Activated effector memory CD4-positive, alpha-beta T cell treated with Interleukin-2 at 50 U/mL for 16 hours (primary cell): ENCODE data around the gene APLP1.
"Not testable (repeated sequence)": the region's sequence is repeated elsewhere in the genome, so short reads cannot be mapped to it uniquely, and the experiment has no call there.

Experiments
- DNase-seq: peaks from one replicate; pipeline ENCODE4 v3.0.0-alpha.2; 2020

Gene APLP1

DNA sequence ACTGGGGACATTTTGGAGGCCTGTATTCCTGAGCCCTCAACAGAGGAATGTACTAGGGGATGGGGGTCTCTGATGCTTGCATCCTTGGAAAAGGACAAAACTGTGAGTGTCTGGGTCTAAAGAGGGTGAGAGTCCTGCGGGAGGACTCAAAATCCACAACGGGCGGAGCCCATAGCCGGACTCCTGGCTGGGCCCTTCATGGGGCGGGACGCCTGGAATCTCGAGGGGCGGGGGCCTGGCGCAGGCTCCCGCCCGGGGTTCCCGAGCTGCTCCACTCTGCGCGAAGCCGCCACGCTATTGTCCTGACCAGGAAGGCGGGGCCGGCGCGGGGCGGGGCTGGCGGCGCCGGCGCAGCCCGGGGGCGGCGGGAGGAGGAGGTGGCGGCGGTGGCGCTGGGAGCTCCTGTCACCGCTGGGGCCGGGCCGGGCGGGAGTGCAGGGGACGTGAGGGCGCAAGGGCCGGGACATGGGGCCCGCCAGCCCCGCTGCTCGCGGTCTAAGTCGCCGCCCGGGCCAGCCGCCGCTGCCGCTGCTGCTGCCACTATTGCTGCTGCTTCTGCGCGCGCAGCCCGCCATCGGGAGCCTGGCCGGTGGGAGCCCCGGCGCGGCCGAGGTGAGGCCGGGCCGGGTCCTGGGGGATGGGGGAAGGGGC lies at the start of gene APLP1:
APLP1 (plus strand) TSS at position 403 of the 651 bp plus-strand sequence; CDS start at position 466, 63 bp downstream.
- peak; percentile 57 for DNase-seq

DNA sequence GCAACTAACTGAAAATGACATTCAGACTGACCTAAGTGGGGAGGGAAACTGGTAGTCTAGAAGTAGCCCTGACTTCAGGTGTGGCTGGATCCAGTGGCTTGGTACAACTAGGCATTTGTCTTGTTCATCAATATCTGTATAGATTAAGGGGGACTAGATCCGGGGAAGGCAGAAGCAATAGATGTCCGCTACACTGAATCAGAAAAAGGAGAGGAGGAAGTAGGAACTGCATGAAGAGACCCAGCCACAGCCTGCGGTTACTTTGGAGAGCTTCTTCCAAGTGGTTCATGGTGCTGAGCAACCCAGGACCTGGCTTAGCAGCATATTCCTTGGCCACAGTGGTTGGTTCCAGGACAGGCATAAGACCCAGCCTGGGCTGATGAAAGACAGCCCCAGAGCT lies 45.8 kb upstream of the APLP1 start:
- no peak for DNase-seq

DNA sequence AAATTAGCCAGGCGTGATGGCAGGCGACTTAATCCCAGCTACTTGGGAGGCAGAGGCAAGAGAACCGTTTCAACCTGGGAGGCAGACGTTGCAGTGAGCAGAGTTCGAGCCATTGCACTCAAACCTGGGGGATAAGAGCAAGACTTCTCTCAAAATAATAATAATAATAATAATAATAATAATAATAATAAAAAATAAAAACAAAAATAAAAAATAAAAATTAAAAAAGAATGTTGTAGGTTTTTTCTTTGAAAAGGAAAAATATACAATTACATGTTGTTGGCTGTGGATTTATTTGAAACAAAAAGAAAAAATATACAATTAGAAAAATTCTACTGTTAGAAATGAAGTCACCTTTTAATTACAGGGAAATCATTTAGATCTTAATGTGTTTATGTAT lies 44.2 kb upstream of the APLP1 start:
- DNase-seq: no peak

DNA sequence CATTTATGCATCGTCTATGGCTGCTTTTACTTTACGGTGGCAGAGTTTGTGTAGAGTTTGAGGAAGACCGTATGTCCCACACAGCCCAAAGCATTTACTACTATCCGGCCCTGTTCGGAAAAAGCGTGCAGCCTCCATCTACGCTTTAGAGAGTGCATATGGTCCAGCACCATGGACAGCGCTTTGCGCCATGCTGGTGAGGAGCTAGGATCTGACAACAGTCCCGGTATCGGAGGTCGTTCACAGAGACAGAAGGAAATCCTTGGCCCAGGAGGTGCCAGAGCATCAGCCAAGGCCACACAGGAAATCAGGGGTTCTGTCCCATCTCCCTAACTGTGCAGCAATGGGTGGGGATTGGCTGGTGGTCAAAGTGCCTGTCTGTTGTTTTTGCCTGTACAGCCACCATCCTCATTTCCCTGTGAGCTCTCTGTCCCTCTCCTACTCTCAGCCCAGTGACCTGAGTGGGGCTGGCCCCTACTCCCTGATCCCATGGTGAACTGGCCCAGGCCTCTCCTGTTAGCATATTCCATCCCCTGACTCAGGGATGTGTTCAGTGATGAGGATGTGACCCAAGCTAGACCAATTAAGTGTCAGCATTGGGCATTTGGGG lies 39.6 kb upstream of the APLP1 start:
- peak; percentile 15 for DNase-seq

DNA sequence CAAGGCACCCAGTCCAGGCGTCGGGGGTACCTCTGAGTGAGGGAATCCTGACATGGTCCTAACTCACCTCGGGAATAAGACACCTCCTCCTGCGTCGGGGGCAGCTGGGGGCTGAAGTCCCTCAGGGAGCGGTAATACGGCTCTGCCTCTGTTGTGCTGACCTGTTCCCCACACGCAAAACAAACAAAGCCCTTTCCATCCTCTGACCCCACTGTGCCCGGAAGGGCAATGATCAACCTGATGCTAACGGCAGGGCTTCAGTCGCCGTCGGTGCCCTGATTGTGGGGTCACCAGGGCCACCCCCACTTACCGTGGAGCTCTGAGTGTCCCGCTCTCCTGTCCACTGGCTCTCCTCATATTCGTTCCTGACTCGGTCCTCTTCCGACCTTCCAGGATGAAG lies 37.4 kb upstream of the APLP1 start:
- DNase-seq: no peak

DNA sequence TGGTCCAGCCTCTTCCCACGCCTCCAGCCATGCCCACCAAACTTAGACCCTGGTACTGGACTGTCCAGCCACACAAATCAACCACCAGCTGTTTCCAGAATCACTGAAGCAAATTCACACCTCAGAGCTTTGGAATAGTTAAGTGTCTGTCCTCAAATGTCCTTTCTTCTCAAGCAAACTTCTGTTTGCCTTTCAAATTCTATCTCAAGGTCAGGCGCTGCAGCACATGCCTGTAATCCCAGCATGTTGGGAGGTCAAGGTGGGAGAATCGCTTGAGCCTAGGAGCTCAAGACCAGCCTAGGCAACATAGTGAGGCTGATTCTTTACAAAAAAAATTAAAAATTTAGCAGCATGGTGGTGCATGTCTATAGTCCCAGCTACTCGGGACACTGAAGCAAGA lies 36.3 kb upstream of the APLP1 start:
- no peak for DNase-seq

DNA sequence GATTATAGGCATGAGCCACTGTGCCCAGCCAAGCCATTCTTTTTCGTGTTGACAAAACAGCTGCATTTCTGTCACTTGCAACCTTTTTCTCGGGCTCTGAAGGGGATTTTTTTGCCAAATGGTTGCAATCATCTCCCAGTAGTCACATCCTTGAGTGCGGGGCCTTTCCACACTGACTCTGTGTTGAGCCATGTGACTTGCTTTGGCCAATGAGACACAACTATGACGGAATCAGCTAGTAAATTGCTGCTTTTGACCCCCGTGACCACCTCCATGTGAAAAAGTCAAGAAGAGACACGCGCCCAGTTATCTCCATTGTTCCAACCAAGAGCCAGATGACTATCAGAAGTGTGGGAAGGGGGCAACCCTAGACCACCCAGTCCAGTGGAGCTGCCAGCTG lies 34.4 kb upstream of the APLP1 start:
- DNase-seq: no peak

DNA sequence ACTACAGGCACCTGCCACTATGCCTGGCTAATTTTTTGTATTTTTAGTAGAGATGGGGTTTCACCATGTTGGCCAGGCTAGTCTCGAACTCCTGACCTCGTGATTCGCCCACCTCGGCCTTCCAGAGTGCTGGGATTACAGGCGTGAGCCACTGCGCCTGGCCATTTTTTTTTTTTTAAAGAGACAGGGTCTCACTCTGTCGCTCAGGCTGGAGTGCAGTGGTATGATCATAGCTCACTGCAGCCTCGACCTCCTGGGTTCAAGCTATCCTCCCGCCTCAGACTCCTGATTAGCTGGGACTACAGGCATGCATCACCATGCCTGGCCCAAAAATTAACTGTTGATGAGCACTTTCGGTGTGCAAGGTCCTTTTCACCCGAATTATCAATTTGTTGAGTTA lies 32.3 kb upstream of the APLP1 start:
- not testable (repeated sequence) for DNase-seq

DNA sequence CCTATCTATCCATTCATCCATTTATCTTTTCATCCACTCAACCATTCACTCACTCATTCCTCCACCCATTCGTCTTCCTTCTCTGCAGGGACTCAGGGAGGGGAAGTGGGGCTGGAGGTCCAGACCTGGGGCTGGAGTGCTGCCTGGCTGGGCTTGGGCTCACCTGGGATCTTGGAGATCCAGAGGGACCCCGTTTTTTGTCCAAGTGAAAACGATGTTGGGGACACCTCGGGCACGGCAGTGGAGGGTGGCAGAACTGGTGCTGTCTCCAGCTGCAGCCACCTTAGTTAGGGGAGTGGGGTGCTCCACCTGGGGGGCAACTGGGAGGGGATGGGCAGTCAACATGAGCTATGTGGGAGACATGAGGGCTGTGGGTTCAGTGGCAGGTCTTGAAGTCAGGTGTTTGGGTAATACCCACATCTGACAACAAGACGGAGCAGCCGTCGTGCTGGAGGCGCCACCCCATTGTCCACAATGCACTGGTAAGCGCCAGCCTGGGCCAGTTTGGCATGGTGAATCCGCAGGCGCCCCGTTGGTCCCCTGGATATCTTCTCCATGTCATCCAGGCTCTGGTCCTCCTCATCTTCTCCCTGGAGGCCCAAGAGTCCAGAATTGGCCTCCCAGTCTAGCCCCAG lies 26.3 kb upstream of the APLP1 start:
- no peak for DNase-seq

DNA sequence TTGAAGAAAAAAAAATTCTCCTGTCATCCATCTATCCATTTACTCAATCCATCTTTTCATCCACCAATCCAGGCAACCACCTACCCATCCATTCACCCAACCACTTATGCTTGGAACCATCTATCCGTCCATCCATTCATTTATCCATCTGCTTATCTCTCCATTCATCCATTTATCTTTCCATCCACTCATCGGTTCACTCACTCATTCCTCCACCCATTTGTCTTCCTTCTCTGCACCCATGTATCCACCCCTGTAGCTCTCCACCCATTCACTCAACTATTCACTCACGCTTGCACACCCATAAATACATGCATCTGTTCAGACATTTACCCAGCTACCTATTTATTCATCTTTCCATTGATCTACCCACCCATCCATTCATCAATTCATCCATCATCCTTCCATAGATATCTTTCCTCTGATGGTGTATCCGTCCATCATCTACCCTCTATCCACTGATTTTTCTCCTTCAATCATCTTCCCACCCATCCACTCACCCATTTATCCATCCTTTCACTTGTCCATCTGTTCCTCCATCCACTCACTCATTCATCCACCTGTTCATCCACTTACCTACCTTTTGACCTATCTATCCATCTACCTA lies 25.6 kb upstream of the APLP1 start:
- no peak for DNase-seq

DNA sequence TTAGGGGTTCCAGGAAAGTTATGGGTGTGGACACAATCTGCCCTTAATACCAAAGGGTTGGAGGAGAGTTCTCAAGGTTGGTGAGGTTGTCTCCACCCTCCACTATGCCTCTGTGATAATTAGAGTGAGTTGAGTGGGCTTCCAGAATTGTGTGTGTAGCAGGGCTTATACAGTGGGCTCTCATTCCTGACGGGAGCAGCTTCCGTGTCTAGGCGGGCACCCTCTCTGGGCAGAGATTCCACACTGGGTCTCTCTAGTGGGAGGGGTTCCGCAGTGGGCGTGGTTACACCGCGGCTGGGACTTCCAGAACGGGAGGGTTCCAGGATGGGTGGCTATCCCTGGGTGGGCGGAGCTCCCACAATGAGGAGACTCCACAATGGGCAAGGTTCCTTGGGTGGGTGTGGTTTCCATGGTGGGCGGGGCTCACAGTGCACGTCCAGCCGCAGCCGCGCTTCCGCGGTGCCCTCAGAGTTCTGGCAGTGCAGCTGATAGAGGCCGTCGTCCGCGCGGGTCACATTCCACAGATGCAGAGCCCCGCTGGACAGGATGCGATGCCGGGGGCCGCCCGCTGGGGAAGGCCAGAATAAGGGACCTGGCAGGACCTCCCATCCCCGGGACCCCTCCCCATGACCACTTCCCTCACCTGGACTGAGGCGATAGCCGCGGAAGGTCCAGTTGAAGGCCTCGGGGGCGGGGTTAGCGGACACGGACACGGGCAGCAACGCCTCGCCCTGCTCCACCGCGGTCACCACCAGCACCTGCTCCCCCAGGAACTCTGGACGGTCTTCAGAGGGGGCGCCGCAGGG lies 24.5 kb upstream of the APLP1 start:
- no peak for DNase-seq

DNA sequence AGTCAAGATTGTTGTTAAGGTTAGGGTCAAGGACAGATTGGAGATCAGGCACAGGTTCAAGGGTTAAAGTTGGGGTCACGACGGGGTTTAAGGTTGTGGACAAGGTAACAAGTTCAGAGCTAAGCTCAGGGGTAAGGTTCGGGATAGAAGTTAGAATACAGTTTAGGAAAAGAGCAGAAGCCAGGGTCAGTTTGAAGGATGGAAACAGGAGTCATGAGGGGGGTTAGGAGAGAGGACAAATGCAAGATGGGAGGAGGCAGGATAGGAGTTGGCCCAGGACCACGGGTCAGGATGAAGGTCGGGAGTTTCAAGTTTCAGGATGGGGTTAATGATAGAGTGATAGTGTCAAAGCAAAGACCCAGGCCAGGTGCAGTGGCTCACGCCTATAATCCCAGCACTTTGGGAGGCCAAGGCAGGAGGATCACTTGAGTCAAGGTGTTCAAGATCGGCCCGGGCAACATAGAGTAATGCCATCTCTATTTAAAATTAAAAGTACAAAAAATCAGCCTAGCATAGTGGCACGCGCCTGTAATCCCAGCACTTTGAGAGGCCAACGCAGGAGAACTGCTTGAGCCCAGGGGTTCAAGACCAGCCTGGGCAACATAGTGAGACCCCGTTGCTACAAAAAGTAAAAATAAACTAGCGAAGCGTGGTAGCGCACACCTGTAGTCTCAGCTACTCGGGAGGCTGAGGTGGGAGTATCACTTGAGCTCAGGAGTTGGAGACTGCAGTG lies 23.7 kb upstream of the APLP1 start:
- DNase-seq: no peak

DNA sequence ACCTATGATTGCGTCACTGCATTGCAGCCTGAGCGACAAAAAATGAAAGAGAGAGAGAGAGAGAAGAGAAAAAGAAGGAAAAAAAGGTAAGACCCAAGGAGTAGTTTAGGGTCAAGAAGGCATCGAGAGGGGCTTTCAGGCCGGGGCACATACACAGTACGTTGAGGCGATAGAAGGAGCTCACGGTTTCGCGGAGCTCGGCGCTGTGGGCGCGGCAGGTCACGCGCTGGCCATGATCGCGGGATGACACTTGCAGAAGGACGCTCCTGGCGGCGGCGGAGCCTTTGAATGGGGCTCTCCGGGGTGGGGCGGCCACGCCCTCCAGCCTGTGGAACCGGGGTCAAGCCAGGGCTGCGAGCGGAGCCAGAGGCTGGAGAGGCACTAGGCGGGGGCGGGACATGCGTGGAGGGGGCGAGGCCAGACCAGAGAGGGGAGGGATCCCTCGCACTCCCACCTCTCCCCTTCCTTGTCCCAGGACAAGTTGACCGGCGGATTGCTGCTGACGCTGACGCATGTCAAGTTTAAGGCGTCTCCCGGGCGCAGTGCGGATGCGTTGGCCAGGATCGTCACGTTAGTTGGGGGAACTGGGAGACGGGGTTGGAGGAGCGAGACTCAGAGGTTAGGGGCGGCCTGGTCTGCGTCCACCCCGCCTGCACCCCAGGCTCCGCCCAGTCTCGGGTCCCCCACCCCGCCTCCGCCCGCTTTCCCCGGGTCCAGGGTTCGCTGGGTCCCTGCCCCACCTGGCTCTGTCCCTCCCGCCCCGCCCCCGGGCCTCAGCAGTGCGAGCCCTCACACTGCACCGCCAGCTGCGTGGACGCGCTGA lies 22.9 kb upstream of the APLP1 start:
- no peak for DNase-seq

DNA sequence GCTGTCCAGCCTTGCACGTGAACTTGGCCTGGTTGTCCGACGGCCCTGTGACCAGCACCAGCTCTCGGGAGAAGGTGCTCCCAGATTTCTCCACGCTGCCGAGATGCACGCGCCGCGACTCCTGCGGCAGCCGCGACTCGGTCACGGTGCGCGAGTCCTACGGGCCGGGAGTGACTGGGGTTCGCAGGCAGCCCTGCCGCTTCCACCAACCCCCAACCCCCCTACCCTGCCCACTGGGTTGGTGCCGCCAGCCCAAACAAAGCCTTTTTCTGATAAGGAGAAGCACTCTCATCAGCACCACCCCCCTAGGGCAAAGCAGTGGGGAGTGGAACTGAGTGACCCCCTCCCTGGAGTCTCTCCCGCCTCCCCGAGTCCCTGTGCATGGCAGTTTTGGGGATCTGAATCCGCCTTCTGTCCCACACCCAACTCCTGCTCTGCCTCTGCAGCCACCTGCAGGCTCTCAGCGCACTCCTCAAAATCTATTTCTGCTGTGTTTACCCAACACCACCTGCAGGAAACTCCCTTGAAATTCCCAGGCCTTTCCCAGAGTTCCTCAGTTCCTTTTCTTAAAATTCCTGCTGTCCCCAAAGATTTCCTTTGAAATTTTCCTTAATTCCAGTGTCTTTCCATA lies 22.2 kb upstream of the APLP1 start:
- DNase-seq: no peak

DNA sequence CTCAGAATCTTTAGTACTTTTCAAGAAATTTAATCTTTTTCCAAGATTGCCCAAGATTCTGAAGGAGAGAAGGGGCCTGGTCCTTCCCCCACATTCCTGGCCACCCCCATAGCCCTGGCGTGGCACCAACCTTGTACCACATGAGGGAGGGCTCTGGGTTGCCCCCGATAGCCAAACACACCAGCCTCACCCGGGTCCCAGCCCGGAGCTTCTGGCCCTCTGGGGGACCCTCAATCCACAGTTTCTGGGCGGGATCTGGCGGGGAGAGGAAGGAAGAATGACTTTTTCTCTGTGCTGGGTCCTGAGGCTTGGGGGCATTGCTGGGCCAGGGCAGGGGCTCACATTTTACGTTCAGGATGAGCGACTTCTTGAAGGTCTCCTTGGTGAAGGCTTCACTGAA lies 20.5 kb upstream of the APLP1 start:
- DNase-seq: no peak

DNA sequence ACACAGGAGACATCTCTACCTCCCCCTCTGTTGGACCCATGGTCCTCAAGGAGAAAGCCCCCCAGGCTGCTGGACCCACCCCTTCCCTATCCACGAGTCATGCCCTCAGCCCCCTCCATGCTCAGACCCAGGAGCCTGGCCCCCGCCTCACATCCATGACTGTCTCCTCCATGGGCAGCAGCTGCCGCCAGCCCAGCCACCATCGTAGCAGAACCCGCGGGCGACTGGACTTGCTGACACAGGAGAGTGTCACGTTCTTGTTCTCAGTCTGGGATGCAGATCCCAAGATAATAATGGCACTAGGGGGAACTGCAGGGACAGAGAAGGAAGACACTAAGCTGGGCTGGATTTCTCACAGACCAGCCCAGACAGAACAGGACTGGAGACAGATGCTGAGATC lies 19.9 kb upstream of the APLP1 start:
- DNase-seq: no peak

DNA sequence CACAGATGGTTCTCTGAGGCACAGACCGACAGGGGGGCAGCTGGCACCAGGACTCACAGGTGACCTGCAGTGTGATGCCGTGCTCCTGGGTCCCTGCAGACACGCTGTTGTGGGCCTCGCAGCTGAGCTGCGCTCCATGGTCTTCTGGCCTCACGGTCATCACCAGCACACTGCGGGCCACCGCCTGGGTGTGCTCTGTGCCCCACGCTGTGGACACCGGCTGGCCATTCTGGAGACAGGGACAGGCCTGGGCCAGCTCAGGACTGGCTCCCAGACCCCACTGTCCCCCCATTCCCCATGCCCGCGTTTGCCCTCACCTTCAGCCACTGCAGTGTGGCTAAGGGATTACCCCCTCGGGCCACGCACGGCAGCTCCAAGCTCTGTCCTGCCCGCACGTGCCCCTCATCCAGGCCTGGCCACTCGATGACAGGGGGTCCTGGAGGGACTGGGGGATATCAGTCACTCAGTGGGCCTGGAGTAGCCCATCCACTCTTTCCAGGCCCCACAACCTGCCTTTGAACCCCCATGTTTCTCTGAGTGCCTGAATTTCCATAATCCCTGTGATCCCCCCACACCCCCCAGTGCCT lies 19.4 kb upstream of the APLP1 start:
- no peak for DNase-seq

DNA sequence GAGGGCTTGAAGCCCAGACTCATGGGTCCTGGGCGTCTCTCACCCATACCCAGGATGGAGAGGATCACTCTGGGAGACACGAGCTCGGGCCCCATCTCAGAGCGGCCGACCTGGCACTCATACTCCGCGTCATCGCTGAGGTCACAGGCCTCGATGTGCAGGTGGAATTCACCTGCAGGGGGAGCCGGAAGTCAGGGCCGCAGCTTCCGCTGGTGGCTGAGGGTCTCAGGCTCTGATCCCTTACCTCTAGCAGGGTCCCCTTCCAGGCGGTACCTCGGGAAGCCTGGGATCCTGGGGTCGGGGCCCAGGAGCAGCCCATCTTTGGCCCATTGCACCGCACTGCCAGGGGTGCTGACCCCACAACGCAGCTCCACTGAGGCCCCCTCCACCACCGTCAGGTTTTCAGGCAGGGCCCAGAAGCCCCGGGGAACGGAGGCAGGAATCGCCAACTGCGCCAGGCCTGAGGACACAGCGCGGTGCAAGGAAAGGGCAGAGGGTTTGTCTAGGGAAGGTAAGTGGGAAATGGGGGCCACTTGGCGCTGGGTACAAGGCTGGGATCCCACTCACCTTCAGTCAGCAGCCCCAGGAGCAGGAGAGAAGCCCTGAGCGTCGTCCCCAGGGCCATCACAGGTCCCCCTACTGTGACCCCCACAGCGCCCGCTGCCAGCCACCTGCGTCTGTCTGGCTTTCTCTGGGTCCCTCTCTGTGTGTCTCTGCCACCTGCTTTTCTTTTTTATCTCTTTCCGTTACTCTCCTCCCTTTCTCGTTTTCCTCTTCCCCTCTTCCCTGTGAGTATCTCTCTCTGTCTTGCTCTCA lies 17.0 kb upstream of the APLP1 start:
- DNase-seq: no peak

DNA sequence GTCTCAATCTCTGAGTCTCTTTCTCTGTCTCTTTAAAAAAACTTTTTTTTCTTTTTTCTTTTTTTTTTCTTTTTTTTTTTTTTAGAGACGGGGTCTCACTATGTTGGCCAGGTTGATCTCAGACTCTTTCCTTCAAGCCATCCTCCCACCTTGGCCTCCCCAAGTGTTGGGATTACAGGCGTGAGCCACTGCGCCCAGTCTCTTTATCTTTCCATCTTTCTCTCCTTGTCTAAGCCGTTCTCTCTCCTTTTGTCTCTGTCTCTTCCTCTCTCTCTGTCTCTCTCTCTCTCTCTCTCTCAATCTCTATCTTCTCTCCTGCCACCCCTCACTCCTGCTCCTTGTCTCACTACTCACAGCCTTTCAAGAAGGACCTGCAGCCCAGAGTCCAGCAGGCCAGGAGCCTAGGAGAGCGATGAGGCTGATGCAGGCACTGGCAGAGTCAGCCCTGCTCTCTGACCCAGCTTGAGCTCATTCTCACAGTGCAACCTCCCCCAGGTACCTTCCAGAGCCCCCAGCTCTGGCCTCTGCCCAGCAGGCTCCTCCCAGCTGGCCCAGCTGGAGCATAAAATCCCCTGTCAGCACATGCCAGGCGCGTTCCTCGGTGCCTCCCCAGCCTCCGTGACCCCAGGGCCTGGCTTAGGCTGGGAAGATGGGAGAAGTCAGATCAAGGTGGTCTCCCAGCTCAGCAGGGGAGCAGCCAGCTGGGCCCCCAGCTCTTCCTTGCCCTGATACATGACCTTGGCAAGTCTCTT lies 16.2 kb upstream of the APLP1 start, which contains the start of gene NPHS1:
NPHS1 (minus strand) TSS at position 476 of the 752 bp plus-strand sequence. CDS start 667 bp downstream, outside the sequence.
- DNase-seq: no peak
